Tibial artery (tissue), 4 donors: ENCODE measurements around the gene ABCB9.

Experiments
- DNase-seq, 2 donors: peaks; one replicate each; pipeline ENCODE4 v3.0.0-alpha.2; 2019
- H3K27ac ChIP-seq, 2 donors: fragments of 200-600 bp; sonication (generic) in 1 of 2; 1 replicate in 1 of 2; 2 replicates in 1 of 2; pipeline ENCODE4 v1.5.1; 2018 to 2019; ENCODE audit warnings: mild to moderate bottlenecking in 1 of 2
- H3K27me3 ChIP-seq, 2 donors: fragments of 200-600 bp; sonication (generic) in 1 of 2; one replicate each; pipeline versions ENCODE4 v1.5.1 to v1.6.0; 2016 to 2019
- H3K36me3 ChIP-seq, 3 donors: fragments of 200-600 bp; sonication (generic) in 2 of 3; one replicate each; pipeline ENCODE4 v1.5.1; 2016 to 2019; ENCODE audit warnings: mild to moderate bottlenecking in 2 of 3
- H3K4me1 ChIP-seq, 4 donors: fragments of 200-600 bp; sonication (generic) in 2 of 4; 1 replicate in 3 of 4; 2 replicates in 1 of 4; pipeline ENCODE4 v1.5.1; 2016 to 2019
- H3K4me3 ChIP-seq, 2 donors: fragments of 200-600 bp; sonication (generic) in 1 of 2; 1 replicate in 1 of 2; 2 replicates in 1 of 2; pipeline ENCODE4 v1.5.1; 2018 to 2019; ENCODE audit warnings: mild to moderate bottlenecking in 2 of 2
- H3K9me3 ChIP-seq, 3 donors: fragments of 200-600 bp; sonication (generic) in 1 of 3; one replicate each; pipeline ENCODE4 v1.5.1; 2016 to 2019
- intact Hi-C: fragments of 100-400 bp; cut with DNase I; formaldehyde crosslinking; loops from one replicate; pipeline ENCODE4 v1.15.0; 2023; ENCODE audit warnings: low total_unique reads
- TF ChIP-seq, protein P1 (sequence below), 2 experiments: fragments of 200-600 bp in 1 of 2; fragments of 450-650 bp in 1 of 2; IDR thresholded peaks; one replicate each; pipeline ENCODE4 v1.5.1; 2017 to 2019; ENCODE audit warnings: antibody characterized with exemption in 2 of 2, mild to moderate bottlenecking in 1 of 2, moderate library complexity in 1 of 2

Gene ABCB9

DNA sequence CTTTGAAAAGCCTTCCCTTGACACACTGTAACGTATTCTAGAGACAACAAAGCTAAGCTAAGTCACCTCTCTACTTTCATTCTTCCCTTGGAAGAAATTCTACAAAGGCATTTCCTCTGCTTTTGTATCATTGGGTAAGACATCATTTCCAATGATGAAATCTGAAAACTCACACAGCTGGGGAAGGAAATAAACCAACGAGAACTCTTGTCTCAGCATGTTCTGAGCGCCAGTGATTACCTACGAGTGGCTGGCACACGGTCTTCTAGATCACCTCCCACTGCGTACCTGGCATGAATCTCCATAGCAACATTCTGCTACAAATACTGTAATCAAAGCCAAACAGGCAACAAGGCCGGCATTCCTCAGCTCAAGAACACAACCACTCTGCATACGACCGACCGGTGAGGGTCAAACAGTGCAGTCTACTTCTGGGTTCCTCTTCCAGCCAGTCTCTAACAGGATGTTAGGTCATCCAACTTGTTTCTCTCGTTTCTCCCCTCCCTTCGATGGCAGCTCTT is 78.0 kb downstream of the ABCB9 start:
- H3K4me1 ChIP-seq, result peaks cover 0 to 76% (median 53%) of the 10 kb centered on the region in 4 donors
- intact Hi-C loops, result no loop called here

DNA sequence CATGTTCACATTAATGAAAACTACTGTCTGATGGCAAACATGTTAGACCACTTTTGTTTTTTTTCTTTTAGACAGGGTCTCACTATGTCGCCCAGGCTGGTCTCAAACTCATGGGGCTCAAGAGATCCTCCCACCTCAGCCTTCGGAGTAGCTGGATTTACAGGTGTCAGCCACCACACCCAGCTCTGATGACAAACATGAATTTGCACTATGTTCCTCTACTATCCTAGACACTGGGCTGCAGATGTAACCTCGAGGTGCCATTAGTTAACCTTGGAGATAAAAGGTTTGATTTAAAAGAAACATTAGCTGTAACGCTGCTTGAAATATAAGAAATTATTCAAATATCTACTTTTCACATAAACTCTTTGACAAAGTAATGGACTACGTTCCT is 78.4 kb downstream of the ABCB9 start:
- H3K9me3 ChIP-seq, result no peaks in the 10 kb centered on the region
- H3K4me3 ChIP-seq, result no peak overlapping the region
- H3K36me3 ChIP-seq, result no peaks in the 10 kb centered on the region
- intact Hi-C loops, result no loop called here
- TF ChIP-seq, protein P1, sequence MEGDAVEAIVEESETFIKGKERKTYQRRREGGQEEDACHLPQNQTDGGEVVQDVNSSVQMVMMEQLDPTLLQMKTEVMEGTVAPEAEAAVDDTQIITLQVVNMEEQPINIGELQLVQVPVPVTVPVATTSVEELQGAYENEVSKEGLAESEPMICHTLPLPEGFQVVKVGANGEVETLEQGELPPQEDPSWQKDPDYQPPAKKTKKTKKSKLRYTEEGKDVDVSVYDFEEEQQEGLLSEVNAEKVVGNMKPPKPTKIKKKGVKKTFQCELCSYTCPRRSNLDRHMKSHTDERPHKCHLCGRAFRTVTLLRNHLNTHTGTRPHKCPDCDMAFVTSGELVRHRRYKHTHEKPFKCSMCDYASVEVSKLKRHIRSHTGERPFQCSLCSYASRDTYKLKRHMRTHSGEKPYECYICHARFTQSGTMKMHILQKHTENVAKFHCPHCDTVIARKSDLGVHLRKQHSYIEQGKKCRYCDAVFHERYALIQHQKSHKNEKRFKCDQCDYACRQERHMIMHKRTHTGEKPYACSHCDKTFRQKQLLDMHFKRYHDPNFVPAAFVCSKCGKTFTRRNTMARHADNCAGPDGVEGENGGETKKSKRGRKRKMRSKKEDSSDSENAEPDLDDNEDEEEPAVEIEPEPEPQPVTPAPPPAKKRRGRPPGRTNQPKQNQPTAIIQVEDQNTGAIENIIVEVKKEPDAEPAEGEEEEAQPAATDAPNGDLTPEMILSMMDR (IDR thresholded peaks at IDR 0.05), result no peak
- H3K27ac ChIP-seq, result no peak overlapping the region
- DNase-seq, result no peak
- H3K27me3 ChIP-seq, result no peaks in the 10 kb centered on the region
- H3K4me1 ChIP-seq, result peaks cover 0 to 71% (median 50%) of the 10 kb centered on the region in 4 donors

More for the DNA sequence above, 78.0 kb downstream of the ABCB9 start:
- DNase-seq, result no peak
- H3K36me3 ChIP-seq, result no peaks in the 10 kb centered on the region
- H3K27me3 ChIP-seq, result no peaks in the 10 kb centered on the region
- H3K9me3 ChIP-seq, result no peaks in the 10 kb centered on the region
- peak overlapping the region; percentile 19 to 29 for H3K27ac ChIP-seq
- TF ChIP-seq, protein P1 (IDR thresholded peaks at IDR 0.05), result no peak
- peak overlapping the region in 1 of 2 donors; percentile 19 for H3K4me3 ChIP-seq

- Histone ChIP-seq H3K36me3 (no peaks in the 10 kb centered on the region), H3K4me3 (no peak overlapping the region), H3K9me3 (no peaks in the 10 kb centered on the region), H3K27ac (no peak overlapping the region), H3K4me1 (peaks cover 0 to 65% (median 47%) of the 10 kb centered on the region in 4 donors), H3K27me3 (no peaks in the 10 kb centered on the region)
- intact Hi-C loops, result no loop called here
- no peak for DNase-seq
- TF ChIP-seq, protein P1 (IDR thresholded peaks at IDR 0.05), result no peak
Measured at GRCh38 chr12:122886851-122887818, 79.1 kb downstream of the ABCB9 start.

DNA sequence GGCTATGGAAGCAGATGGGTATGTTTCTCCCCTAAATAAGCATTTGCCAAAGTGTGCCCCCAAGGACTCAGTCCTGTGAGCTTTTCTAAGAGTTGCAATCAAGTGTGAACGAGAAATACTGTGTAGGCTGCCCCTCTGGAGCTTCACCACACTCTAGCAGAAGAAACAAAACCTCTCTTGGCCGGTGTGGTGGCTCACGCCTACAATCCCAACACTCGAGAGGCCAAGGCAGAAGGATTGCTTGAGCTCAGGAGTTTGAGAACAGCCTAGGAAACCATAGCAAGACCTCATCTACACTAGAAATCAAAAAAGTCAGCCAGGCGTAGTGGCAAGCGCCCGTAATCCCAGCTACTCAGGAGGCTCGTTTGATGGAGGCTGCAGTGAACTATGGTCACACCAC is 80.1 kb downstream of the ABCB9 start:
- Histone ChIP-seq H3K4me3 (no peak overlapping the region), H3K4me1 (peaks cover 0 to 59% (median 43%) of the 10 kb centered on the region in 4 donors), H3K9me3 (no peaks in the 10 kb centered on the region), H3K27ac (no peak overlapping the region), H3K27me3 (no peaks in the 10 kb centered on the region), H3K36me3 (no peaks in the 10 kb centered on the region)
- intact Hi-C loops, result no loop called here
- DNase-seq, result no peak
- TF ChIP-seq, protein P1 (IDR thresholded peaks at IDR 0.05), result no peak

DNA sequence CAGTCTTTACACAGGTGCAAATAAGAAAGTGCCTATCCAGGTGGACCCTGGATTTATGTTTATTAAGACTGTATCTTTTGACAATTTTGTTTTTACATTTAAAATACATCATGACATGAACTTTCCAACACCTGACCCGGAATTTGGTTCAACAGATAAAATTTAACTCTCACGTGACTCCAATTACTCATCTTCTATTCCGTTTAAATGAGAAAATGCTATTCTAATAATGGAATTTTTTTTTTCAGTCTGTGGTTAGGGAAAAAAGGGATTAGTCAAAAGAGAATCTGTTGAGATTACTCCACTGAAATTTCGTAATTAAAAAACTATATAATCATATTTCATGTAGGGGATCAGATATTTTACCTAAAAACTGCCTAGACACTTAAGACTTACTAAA is 81.4 kb downstream of the ABCB9 start:
- DNase-seq, result no peak
- Histone ChIP-seq H3K36me3 (no peaks in the 10 kb centered on the region), H3K4me3 (no peak overlapping the region), H3K4me1 (peaks cover 0 to 58% (median 45%) of the 10 kb centered on the region in 4 donors), H3K27me3 (no peaks in the 10 kb centered on the region), H3K27ac (no peak overlapping the region), H3K9me3 (no peaks in the 10 kb centered on the region)
- TF ChIP-seq, protein P1 (IDR thresholded peaks at IDR 0.05), result no peak
- intact Hi-C loops, result no loop called here
